DOHH2 (cell line): ENCODE measurements around the gene PATJ.

Experiments
- EZH2phosphoT487 ChIP-seq: fragments of 200-600 bp; sonication (generic); IDR thresholded peaks from 2 replicates; pipeline ENCODE4 v1.6.1; 2017; ENCODE audit warnings: borderline replicate concordance, mild to moderate bottlenecking, antibody characterized with exemption, low read length, moderate library complexity, mixed read lengths
- TF ChIP-seq, protein P1 (sequence below): fragments of 200-600 bp; sonication (generic); IDR thresholded peaks from one replicate; pipeline ENCODE4 v1.5.1; 2014; ENCODE audit warnings: antibody characterized with exemption, mild to moderate bottlenecking, low read depth, low read length; ENCODE audit not compliant: poor library complexity, severe bottlenecking

- TF ChIP-seq, protein P1, sequence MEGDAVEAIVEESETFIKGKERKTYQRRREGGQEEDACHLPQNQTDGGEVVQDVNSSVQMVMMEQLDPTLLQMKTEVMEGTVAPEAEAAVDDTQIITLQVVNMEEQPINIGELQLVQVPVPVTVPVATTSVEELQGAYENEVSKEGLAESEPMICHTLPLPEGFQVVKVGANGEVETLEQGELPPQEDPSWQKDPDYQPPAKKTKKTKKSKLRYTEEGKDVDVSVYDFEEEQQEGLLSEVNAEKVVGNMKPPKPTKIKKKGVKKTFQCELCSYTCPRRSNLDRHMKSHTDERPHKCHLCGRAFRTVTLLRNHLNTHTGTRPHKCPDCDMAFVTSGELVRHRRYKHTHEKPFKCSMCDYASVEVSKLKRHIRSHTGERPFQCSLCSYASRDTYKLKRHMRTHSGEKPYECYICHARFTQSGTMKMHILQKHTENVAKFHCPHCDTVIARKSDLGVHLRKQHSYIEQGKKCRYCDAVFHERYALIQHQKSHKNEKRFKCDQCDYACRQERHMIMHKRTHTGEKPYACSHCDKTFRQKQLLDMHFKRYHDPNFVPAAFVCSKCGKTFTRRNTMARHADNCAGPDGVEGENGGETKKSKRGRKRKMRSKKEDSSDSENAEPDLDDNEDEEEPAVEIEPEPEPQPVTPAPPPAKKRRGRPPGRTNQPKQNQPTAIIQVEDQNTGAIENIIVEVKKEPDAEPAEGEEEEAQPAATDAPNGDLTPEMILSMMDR: no peak
- no peak for TF ChIP-seq EZH2phosphoT487
Measured at GRCh38 chr1:62109124-62109523, 366.8 kb downstream of the PATJ start.
